OCI-LY7 (cell line): ENCODE data around the gene TDRD5. TPM values are rescaled to one million over a fixed set of nuclear protein-coding genes. Genes with fewer than 3 reads are reported as not detected.

Experiments
- BruUV-seq: library from RNA; stranded (reverse); fragments of 400-500 nt; replicated peaks from 2 replicates; lab custom pipeline; 2021; lab: Mats Ljungman, UMichigan
- CTCF ChIA-PET: fragments of 300-600 bp; sonication (Branson Sonifier 250); formaldehyde crosslinking; loops from one replicate; lab custom pipeline; 2022; ENCODE audit warnings: antibody characterized with exemption; ENCODE audit not compliant: unreplicated experiment; lab: Charles Lee
- POLR2A ChIA-PET: fragments of 300-600 bp; sonication (Branson Sonifier 250); formaldehyde crosslinking; loops from one replicate; lab custom pipeline; 2022; ENCODE audit warnings: antibody characterized with exemption; lab: Charles Lee
- DNase-seq: peaks from one replicate; pipeline ENCODE4 v3.0.0-alpha.2; 2015; ENCODE audit warnings: low spot score
- H2AFZ ChIP-seq: fragments of 200-600 bp; sonication (generic), shearing (Covaris generic); 2 replicates; pipeline ENCODE4 v1.6.1; 2014; ENCODE audit warnings: mild to moderate bottlenecking, antibody characterized with exemption, low read length, moderate library complexity
- H3K27ac ChIP-seq: fragments of 200-600 bp; sonication (generic); 2 replicates; pipeline ENCODE4 v1.5.1; 2014; ENCODE audit warnings: mixed run types, low read depth, mild to moderate bottlenecking, moderate library complexity, low read length, inconsistent platforms; ENCODE audit not compliant: poor library complexity, severe bottlenecking
- H3K36me3 ChIP-seq: fragments of 200-600 bp; sonication (generic); 2 replicates; pipeline ENCODE4 v1.6.1; 2014; ENCODE audit warnings: mild to moderate bottlenecking, antibody characterized with exemption, low read length, moderate library complexity, mixed read lengths; ENCODE audit not compliant: insufficient read depth
- H3K4me1 ChIP-seq: fragments of 200-600 bp; sonication (generic); 2 replicates; pipeline ENCODE4 v1.5.1; 2014; ENCODE audit warnings: mild to moderate bottlenecking, low read length; ENCODE audit not compliant: insufficient read depth, poor library complexity, severe bottlenecking
- H3K4me2 ChIP-seq: fragments of 200-600 bp; sonication (generic); 2 replicates; pipeline ENCODE4 v1.6.1; 2014; ENCODE audit warnings: mild to moderate bottlenecking, low read length
- H3K4me3 ChIP-seq: fragments of 200-600 bp; sonication (generic); 2 replicates; pipeline ENCODE4 v1.5.1; 2014; ENCODE audit warnings: mild to moderate bottlenecking, low read depth, low read length; ENCODE audit not compliant: poor library complexity, severe bottlenecking
- H3K79me2 ChIP-seq: fragments of 200-600 bp; sonication (generic); 2 replicates; pipeline ENCODE4 v1.6.1; 2016; ENCODE audit warnings: low read depth, mild to moderate bottlenecking, low read length, moderate library complexity, mixed read lengths; ENCODE audit not compliant: insufficient read depth
- H3K9me2 ChIP-seq: fragments of 200-600 bp; sonication (generic); 2 replicates; pipeline ENCODE4 v1.6.1; 2016; ENCODE audit warnings: mild to moderate bottlenecking, low read length, mixed read lengths; ENCODE audit not compliant: insufficient read depth
- H3K9me3 ChIP-seq: fragments of 200-600 bp; sonication (generic); 2 replicates; pipeline ENCODE4 v1.6.1; 2014; ENCODE audit warnings: mild to moderate bottlenecking, mixed run types, low read length, mixed read lengths
- H4K20me1 ChIP-seq: fragments of 200-600 bp; sonication (generic); 2 replicates; pipeline ENCODE4 v1.6.1; 2014; ENCODE audit warnings: mild to moderate bottlenecking, antibody characterized with exemption, low read length, moderate library complexity, mixed read lengths; ENCODE audit not compliant: insufficient read depth
- EZH2phosphoT487 ChIP-seq: fragments of 200-600 bp; sonication (generic); IDR thresholded peaks from 2 replicates; pipeline ENCODE4 v1.6.1; 2018; ENCODE audit warnings: low read depth, borderline replicate concordance, mild to moderate bottlenecking, mixed run types, antibody characterized with exemption, low read length, moderate library complexity, mixed read lengths
- intact Hi-C: fragments of 100-400 bp; cut with micrococcal nuclease; formaldehyde crosslinking; loops from one replicate; pipeline ENCODE4 v1.10.0; 2022; ENCODE audit not compliant: unreplicated experiment
- total RNA-seq, 2 experiments: library from RNA; depleted of rRNA in 1 of 2; stranded (reverse); fragments of >200 nt in 1 of 2; shearing (Covaris generic) in 1 of 2; gene quantifications; 2 replicates each; pipeline ENCODE4 v1.2.3, GENCODE V29; 2014 to 2022
- TF ChIP-seq, protein P1 (sequence below): fragments of 200-600 bp; sonication (generic); conservative IDR thresholded peaks from 2 replicates; pipeline ENCODE4 v1.5.1; 2014; ENCODE audit warnings: mild to moderate bottlenecking, antibody characterized with exemption, low read length, moderate library complexity, mixed read lengths

Gene TDRD5
- total RNA-seq, 2 experiments from 2014 or later, result not detected

DNA sequence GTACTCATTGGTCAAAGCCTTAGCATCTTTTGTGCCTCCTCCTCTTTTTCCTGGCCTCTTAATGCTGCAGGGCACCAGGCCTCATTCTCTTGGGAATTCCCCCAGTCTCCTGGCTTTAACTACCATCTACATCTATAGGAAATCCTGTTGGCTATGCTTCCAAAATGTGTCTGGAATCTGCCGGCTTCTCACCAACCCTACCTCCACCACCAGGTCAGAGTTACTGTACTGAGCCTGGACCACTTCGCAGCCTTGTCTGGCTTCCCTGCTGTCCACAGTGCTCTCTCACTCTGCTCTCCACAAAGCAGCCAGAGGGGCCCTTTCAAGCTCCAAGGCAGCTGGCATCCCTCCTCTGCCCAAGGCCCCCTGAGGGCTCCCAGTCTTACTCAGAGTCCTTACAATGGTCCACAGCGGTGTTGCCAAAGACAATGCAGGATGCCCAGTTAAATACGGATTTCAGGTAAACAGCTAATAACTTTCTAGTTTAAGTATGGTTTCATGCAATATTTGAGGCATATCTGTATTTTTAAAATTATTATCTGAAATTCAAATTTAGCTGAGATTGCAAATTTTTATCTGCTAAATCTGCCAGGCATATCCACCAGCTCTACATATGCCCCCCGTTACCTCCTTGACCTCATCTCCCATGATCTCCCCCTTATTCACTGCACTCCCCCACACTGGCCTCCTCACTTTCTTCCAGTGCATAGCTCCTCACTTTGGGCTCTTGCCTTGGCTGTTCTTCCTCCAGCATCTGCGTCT lies 117.0 kb downstream of the TDRD5 start:
- no peak overlapping the region for H2AFZ ChIP-seq

DNA sequence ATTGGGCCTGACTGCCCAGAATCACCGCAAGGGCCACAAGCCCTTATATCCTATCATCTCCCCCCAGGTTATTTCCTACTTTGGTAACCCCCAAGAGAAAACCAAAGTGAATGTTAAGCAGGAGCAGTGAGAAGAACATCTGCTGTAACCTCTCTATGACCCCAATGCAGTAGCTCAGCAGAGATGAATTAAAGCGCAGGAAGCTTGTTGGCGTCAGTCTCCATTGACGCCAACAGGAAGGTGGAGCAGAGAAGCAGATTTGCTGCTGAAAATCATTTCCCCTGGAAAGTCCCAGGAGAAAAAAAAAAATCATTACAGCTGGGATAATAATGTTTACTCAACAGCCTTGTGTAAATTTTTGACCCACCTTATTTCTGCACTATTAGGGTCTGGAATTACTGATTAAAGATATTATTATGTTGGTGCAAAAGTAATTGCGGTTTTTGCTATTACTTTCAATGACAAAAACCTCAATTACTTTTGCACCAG lies 118.3 kb downstream of the TDRD5 start:
- POLR2A ChIA-PET, result interaction anchor here (0.7 to 1.4 kb wide), 5 partner anchors 17 to 124 kb away, joined by 3 to 4 read pairs (median 4); no protein-coding TSS in a partner anchor

More for the DNA sequence above, 117.0 kb downstream of the TDRD5 start:
- H3K36me3 ChIP-seq, result no peaks in the 10 kb centered on the region
- no TSS peak for BruUV-seq
- ChIA-PET CTCF (interaction anchor here (1.0 kb wide), 1 partner anchor 106 kb away, joined by 3 read pairs; no protein-coding TSS in a partner anchor), POLR2A (interaction anchor here (0.6 kb wide), 1 partner anchor 416 kb away, joined by 3 read pairs; no protein-coding TSS in a partner anchor)
- no peaks in the 10 kb centered on the region for H3K79me2 ChIP-seq
- no peak overlapping the region for H3K27ac ChIP-seq
- H3K4me2 ChIP-seq, result no peak overlapping the region
- intact Hi-C loops, result no loop called here
- no peaks in the 10 kb centered on the region for H4K20me1 ChIP-seq
- no peak overlapping the region for H3K4me3 ChIP-seq
- no peak for DNase-seq
- H3K9me2 ChIP-seq, result no peaks in the 10 kb centered on the region
- 0 out of 2 replicates have a peak, but pooled peaks cover 5% of the 10 kb centered on the region for H3K9me3 ChIP-seq
- TF ChIP-seq, protein P1, sequence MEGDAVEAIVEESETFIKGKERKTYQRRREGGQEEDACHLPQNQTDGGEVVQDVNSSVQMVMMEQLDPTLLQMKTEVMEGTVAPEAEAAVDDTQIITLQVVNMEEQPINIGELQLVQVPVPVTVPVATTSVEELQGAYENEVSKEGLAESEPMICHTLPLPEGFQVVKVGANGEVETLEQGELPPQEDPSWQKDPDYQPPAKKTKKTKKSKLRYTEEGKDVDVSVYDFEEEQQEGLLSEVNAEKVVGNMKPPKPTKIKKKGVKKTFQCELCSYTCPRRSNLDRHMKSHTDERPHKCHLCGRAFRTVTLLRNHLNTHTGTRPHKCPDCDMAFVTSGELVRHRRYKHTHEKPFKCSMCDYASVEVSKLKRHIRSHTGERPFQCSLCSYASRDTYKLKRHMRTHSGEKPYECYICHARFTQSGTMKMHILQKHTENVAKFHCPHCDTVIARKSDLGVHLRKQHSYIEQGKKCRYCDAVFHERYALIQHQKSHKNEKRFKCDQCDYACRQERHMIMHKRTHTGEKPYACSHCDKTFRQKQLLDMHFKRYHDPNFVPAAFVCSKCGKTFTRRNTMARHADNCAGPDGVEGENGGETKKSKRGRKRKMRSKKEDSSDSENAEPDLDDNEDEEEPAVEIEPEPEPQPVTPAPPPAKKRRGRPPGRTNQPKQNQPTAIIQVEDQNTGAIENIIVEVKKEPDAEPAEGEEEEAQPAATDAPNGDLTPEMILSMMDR, result no peak
- no peak for TF ChIP-seq EZH2phosphoT487
- no peaks in the 10 kb centered on the region for H3K4me1 ChIP-seq

More for the DNA sequence above, 118.3 kb downstream of the TDRD5 start:
- Histone ChIP-seq H3K4me3 (no peak overlapping the region), H3K79me2 (no peaks in the 10 kb centered on the region), H3K27ac (no peak overlapping the region), H3K9me3 (peaks cover 14% of the 10 kb centered on the region; the same call in 1 of the 2 replicates), H3K4me1 (no peaks in the 10 kb centered on the region), H3K4me2 (no peak overlapping the region), H4K20me1 (no peaks in the 10 kb centered on the region), H3K36me3 (no peaks in the 10 kb centered on the region), H3K9me2 (no peaks in the 10 kb centered on the region), H2AFZ (peak overlapping the region; percentile 44)
- CTCF ChIA-PET, result interaction anchor here (1.0 to 1.5 kb wide), 2 partner anchors 100 to 105 kb away, joined by 4 to 6 read pairs; no protein-coding TSS in a partner anchor
- no TSS peak for BruUV-seq
- peak; percentile 32 for DNase-seq
- TF ChIP-seq EZH2phosphoT487, result no peak
- TF ChIP-seq, protein P1, result no peak
- intact Hi-C loops, result no loop called here
